Naive thymus-derived CD4-positive, alpha-beta T cell (primary cell): ENCODE data around the gene DYRK1A. TPM values are rescaled to one million over a fixed set of nuclear protein-coding genes. Genes with fewer than 3 reads are reported as not detected.

Source experiments
- ATAC-seq: fragments of 150-1000 bp; cut with Tn5 transposase; 2 replicates; pipeline ENCODE4 v1.10.0; 2021; ENCODE audit warnings: mild to moderate bottlenecking, moderate library complexity
- CTCF ChIA-PET: fragments of 350-600 bp; sonication (Branson Sonifier 250); formaldehyde crosslinking; loops from one replicate; lab custom pipeline; 2021; ENCODE audit warnings: antibody characterized with exemption; lab: Charles Lee
- POLR2A ChIA-PET: fragments of 350-600 bp; sonication (Branson Sonifier 250); formaldehyde crosslinking; loops from one replicate; lab custom pipeline; 2021; ENCODE audit warnings: antibody characterized with exemption, inconsistent platforms; lab: Charles Lee
- DNase-seq, 9 donors: peaks; one replicate each; pipeline versions ENCODE4 v3.0.0 to v3.0.0-alpha.2; 2020 to 2022; ENCODE audit warnings: mixed read lengths in 1 of 9
- H3K27ac ChIP-seq: one replicate; pipeline ENCODE4 v1.7.0; 2013; ENCODE audit warnings: mild to moderate bottlenecking, low read depth, low read length, moderate library complexity
- H3K27me3 ChIP-seq, 2 donors: one replicate each; pipeline ENCODE4 v1.7.0; 2013; ENCODE audit warnings: low read length in 2 of 2, mild to moderate bottlenecking in 2 of 2, moderate library complexity in 2 of 2; ENCODE audit not compliant: control insufficient read depth in 2 of 2, insufficient read depth in 2 of 2
- H3K36me3 ChIP-seq, 3 experiments: 1 replicate in 2 of 3; 2 replicates in 1 of 3; pipeline ENCODE4 v1.7.0; 2013; ENCODE audit warnings: low read length in 3 of 3, mild to moderate bottlenecking in 3 of 3, moderate library complexity in 1 of 3; ENCODE audit not compliant: insufficient read depth in 3 of 3, control insufficient read depth in 2 of 3
- H3K4me1 ChIP-seq, 2 donors: one replicate each; pipeline ENCODE4 v1.7.0; 2013; ENCODE audit warnings: low read length in 2 of 2, mild to moderate bottlenecking in 2 of 2, moderate library complexity in 1 of 2; ENCODE audit not compliant: control insufficient read depth in 2 of 2, insufficient read depth in 2 of 2
- H3K4me3 ChIP-seq: 2 replicates; pipeline ENCODE4 v1.7.0; 2013; ENCODE audit warnings: mild to moderate bottlenecking, low read length
- H3K9me3 ChIP-seq, 3 experiments: 1 replicate in 2 of 3; 2 replicates in 1 of 3; pipeline ENCODE4 v1.7.0; 2013; ENCODE audit warnings: low read length in 3 of 3; ENCODE audit not compliant: control insufficient read depth in 2 of 3
- H3K27ac Mint-ChIP-seq, 9 donors: one replicate each; pipeline ENCODE4 v1.8.0; 2020 to 2022; ENCODE audit warnings: mixed read lengths in 9 of 9, mild to moderate bottlenecking in 8 of 9, moderate library complexity in 5 of 9, inconsistent platforms in 2 of 9
- H3K27me3 Mint-ChIP-seq, 5 donors: one replicate each; pipeline ENCODE4 v1.8.0; 2021 to 2022; ENCODE audit warnings: mixed read lengths in 5 of 5, mild to moderate bottlenecking in 1 of 5
- H3K36me3 Mint-ChIP-seq, 5 donors: one replicate each; pipeline ENCODE4 v1.8.0; 2020 to 2022; ENCODE audit warnings: mixed read lengths in 5 of 5, mild to moderate bottlenecking in 3 of 5, inconsistent platforms in 1 of 5
- H3K4me1 Mint-ChIP-seq, 7 donors: one replicate each; pipeline ENCODE4 v1.8.0; 2020 to 2022; ENCODE audit warnings: mixed read lengths in 7 of 7, mild to moderate bottlenecking in 3 of 7, inconsistent platforms in 1 of 7
- H3K4me3 Mint-ChIP-seq, 10 donors: one replicate each; pipeline ENCODE4 v1.8.0; 2020 to 2022; ENCODE audit warnings: mild to moderate bottlenecking in 10 of 10, mixed read lengths in 10 of 10, moderate library complexity in 6 of 10, inconsistent platforms in 2 of 10
- H3K9me3 Mint-ChIP-seq, 11 donors: one replicate each; pipeline ENCODE4 v1.8.0; 2020 to 2022; ENCODE audit warnings: mixed read lengths in 11 of 11, mild to moderate bottlenecking in 4 of 11, inconsistent platforms in 1 of 11, moderate library complexity in 1 of 11
- intact Hi-C, 2 donors: fragments of 100-400 bp; cut with micrococcal nuclease; formaldehyde crosslinking; loops; one replicate each; pipeline ENCODE4 v1.15.1; 2023
- polyA plus RNA-seq, 2 donors: library from polyadenylated mRNA; unstranded; fragments of 300-500 nt; fragmentation: Illumina TruSeq; gene quantifications; one replicate each; pipeline ENCODE4 v1.2.3, GENCODE V29; 2021
- total RNA-seq, 6 experiments: library from RNA in 5 of 6; stranded (reverse) in 5 of 6; gene quantifications; 1 replicate in 5 of 6; 2 replicates in 1 of 6; pipeline ENCODE4 v1.2.3 and lab custom pipeline; 2021 to 2026

DYRK1A gene
- total and polyA plus RNA-seq, 7 experiments from 2014 or later: 3.3 to 142 (median 118) TPM

GRCh38 chr21:37531431-37531932 lies 164.9 kb downstream of the DYRK1A start:
- H3K4me1 ChIP-seq: no peaks in the 10 kb centered on the region
- intact Hi-C loops: no loop called here
- H3K9me3 ChIP-seq: peaks cover 0 to under 1% (median 0%) of the 10 kb centered on the region in 3 experiments
- Mint-ChIP-seq H3K4me3 (no peak overlapping the region), H3K9me3 (peaks cover 0 to 13% (median 4%) of the 10 kb centered on the region in 11 donors), H3K36me3 (peaks cover 0 to 5% (median 0%) of the 10 kb centered on the region in 5 donors), H3K4me1 (no peaks in the 10 kb centered on the region), H3K27ac (no peak overlapping the region), H3K27me3 (peaks cover 33 to 54% (median 47%) of the 10 kb centered on the region in 5 donors)
- POLR2A ChIA-PET: no interaction called here
- H3K4me3 ChIP-seq: no peak overlapping the region
- no peak for ATAC-seq
- no peaks in the 10 kb centered on the region for H3K27me3 ChIP-seq
- H3K36me3 ChIP-seq: no peaks in the 10 kb centered on the region
- no peak for DNase-seq
- no peak overlapping the region for H3K27ac ChIP-seq
- CTCF ChIA-PET: no interaction called here

GRCh38 chr21:37532868-37533780 lies 166.6 kb downstream of the DYRK1A start:
- peaks cover 0 to 12% (median 0%) of the 10 kb centered on the region in 5 donors for H3K36me3 Mint-ChIP-seq

GRCh38 chr21:37534431-37534830 lies 167.9 kb downstream of the DYRK1A start:
- POLR2A ChIA-PET: no interaction called here
- H3K9me3 Mint-ChIP-seq: peaks cover 0 to 24% (median 10%) of the 10 kb centered on the region in 11 donors

More at GRCh38 chr21:37532868-37533780, 166.6 kb downstream of the DYRK1A start:
- Mint-ChIP-seq H3K9me3 (peaks cover 0 to 19% (median 9%) of the 10 kb centered on the region in 11 donors), H3K27me3 (peaks cover 35 to 60% (median 54%) of the 10 kb centered on the region in 5 donors), H3K4me3 (no peak overlapping the region), H3K27ac (no peak overlapping the region), H3K4me1 (peaks cover 0 to 1% (median 0%) of the 10 kb centered on the region in 7 donors)
- intact Hi-C loops: no loop called here
- H3K27me3 ChIP-seq: no peaks in the 10 kb centered on the region
- no peaks in the 10 kb centered on the region for H3K36me3 ChIP-seq
- ChIA-PET CTCF (no interaction called here), POLR2A (interaction anchor here (1.1 kb wide), 1 partner anchor 37 kb away, joined by 3 read pairs; no protein-coding TSS in a partner anchor)
- H3K27ac ChIP-seq: no peak overlapping the region
- DNase-seq (no peak), ATAC-seq (peak; percentile 36)
- peaks cover 0 to 4% (median 0%) of the 10 kb centered on the region in 3 experiments for H3K9me3 ChIP-seq
- H3K4me3 ChIP-seq: no peak overlapping the region
- H3K4me1 ChIP-seq: no peaks in the 10 kb centered on the region

GRCh38 chr21:37535130-37535529 lies 168.6 kb downstream of the DYRK1A start:
- H3K4me1 Mint-ChIP-seq: peaks cover 0 to 1% (median 0%) of the 10 kb centered on the region in 7 donors
- ATAC-seq: no peak
- intact Hi-C loops: loop anchor here in 1 of 2 donors (2.0 kb wide), 1 partner anchor 30 kb away; no protein-coding TSS in a partner anchor
- no peak overlapping the region for H3K4me3 Mint-ChIP-seq
- H3K27ac Mint-ChIP-seq: no peak overlapping the region
- CTCF ChIA-PET: no interaction called here
- H3K27me3 Mint-ChIP-seq: peaks cover 32 to 60% (median 59%) of the 10 kb centered on the region in 5 donors
- H3K27ac ChIP-seq: no peak overlapping the region
- peaks cover 0 to 12% (median 0%) of the 10 kb centered on the region in 5 donors for H3K36me3 Mint-ChIP-seq
- POLR2A ChIA-PET: no interaction called here
- peaks cover 0 to 4% (median 0%) of the 10 kb centered on the region in 3 experiments for H3K9me3 ChIP-seq
- peaks cover 0 to 24% (median 10%) of the 10 kb centered on the region in 11 donors for H3K9me3 Mint-ChIP-seq
- no peaks in the 10 kb centered on the region for H3K36me3 ChIP-seq
- no peak overlapping the region for H3K4me3 ChIP-seq
- H3K4me1 ChIP-seq: no peaks in the 10 kb centered on the region
- no peaks in the 10 kb centered on the region for H3K27me3 ChIP-seq
- no peak for DNase-seq

More at GRCh38 chr21:37534431-37534830, 167.9 kb downstream of the DYRK1A start:
- Histone ChIP-seq H3K9me3 (peaks cover 0 to 4% (median 0%) of the 10 kb centered on the region in 3 experiments), H3K36me3 (no peaks in the 10 kb centered on the region), H3K27me3 (no peaks in the 10 kb centered on the region), H3K4me3 (no peak overlapping the region), H3K4me1 (no peaks in the 10 kb centered on the region), H3K27ac (no peak overlapping the region)
- Mint-ChIP-seq H3K36me3 (peaks cover 0 to 12% (median 0%) of the 10 kb centered on the region in 5 donors), H3K4me3 (no peak overlapping the region), H3K27me3 (peaks cover 34 to 64% (median 59%) of the 10 kb centered on the region in 5 donors), H3K27ac (no peak overlapping the region), H3K4me1 (peaks cover 0 to 1% (median 0%) of the 10 kb centered on the region in 7 donors)
- CTCF ChIA-PET: no interaction called here
- DNase-seq: no peak
- no peak for ATAC-seq
- intact Hi-C loops: loop anchor here in 1 of 2 donors (2.0 kb wide), 1 partner anchor 30 kb away; no protein-coding TSS in a partner anchor

GRCh38 chr21:37535672-37536071 lies 169.1 kb downstream of the DYRK1A start:
- Histone ChIP-seq H3K4me3 (no peak overlapping the region), H3K9me3 (peaks cover 0 to 4% (median 0%) of the 10 kb centered on the region in 3 experiments), H3K4me1 (no peaks in the 10 kb centered on the region), H3K27me3 (peaks cover 0 to 3% of the 10 kb centered on the region in 2 donors), H3K36me3 (no peaks in the 10 kb centered on the region), H3K27ac (no peak overlapping the region)
- peaks cover 0 to 12% (median 0%) of the 10 kb centered on the region in 5 donors for H3K36me3 Mint-ChIP-seq
- DNase-seq: no peak
- ChIA-PET CTCF (no interaction called here), POLR2A (no interaction called here)
- H3K27ac Mint-ChIP-seq: no peak overlapping the region
- no peak for ATAC-seq
- peaks cover 0 to 1% (median 0%) of the 10 kb centered on the region in 7 donors for H3K4me1 Mint-ChIP-seq
- peaks cover 0 to 24% (median 10%) of the 10 kb centered on the region in 11 donors for H3K9me3 Mint-ChIP-seq
- intact Hi-C loops: loop anchor here in 1 of 2 donors (2.0 kb wide), 1 partner anchor 31 kb away; no protein-coding TSS in a partner anchor
- H3K4me3 Mint-ChIP-seq: no peak overlapping the region
- peaks cover 28 to 57% (median 54%) of the 10 kb centered on the region in 5 donors for H3K27me3 Mint-ChIP-seq

- H3K4me3 Mint-ChIP-seq: no peak overlapping the region
- peaks cover 0 to 3% of the 10 kb centered on the region in 2 donors for H3K27me3 ChIP-seq
- ChIA-PET CTCF (no interaction called here), POLR2A (no interaction called here)
- ATAC-seq: no peak
- peaks cover 0 to 4% (median 0%) of the 10 kb centered on the region in 3 experiments for H3K9me3 ChIP-seq
- intact Hi-C loops: no loop called here
- no peak overlapping the region for H3K4me3 ChIP-seq
- H3K36me3 Mint-ChIP-seq: peaks cover 0 to 12% (median 0%) of the 10 kb centered on the region in 5 donors
- DNase-seq: no peak
- peaks cover 0 to 1% (median 0%) of the 10 kb centered on the region in 7 donors for H3K4me1 Mint-ChIP-seq
- no peak overlapping the region for H3K27ac ChIP-seq
- H3K9me3 Mint-ChIP-seq: peaks cover 3 to 29% (median 14%) of the 10 kb centered on the region in 11 donors
- no peaks in the 10 kb centered on the region for H3K36me3 ChIP-seq
- H3K27ac Mint-ChIP-seq: no peak overlapping the region
- no peaks in the 10 kb centered on the region for H3K4me1 ChIP-seq
- peaks cover 32 to 65% (median 59%) of the 10 kb centered on the region in 5 donors for H3K27me3 Mint-ChIP-seq
Observed at GRCh38 chr21:37536616-37537278, 170.2 kb downstream of the DYRK1A start.
